GM23338 (cell line): ENCODE results near the gene WWC1. TPM values are rescaled to one million over a fixed set of nuclear protein-coding genes. Genes with fewer than 3 reads are reported as not detected.

ENCODE experiments used
- ATAC-seq: fragments of 200-7000 bp; cut with Tn5 transposase; 3 replicates; pipeline ENCODE4 v1.9.1; 2020
- DNase-seq: peaks from one replicate; pipeline ENCODE4 v3.0.0-alpha.2; 2015; ENCODE audit warnings: low spot score
- H2AFZ ChIP-seq: fragments of 200-600 bp; sonication (generic); 2 replicates; pipeline ENCODE4 v1.8.0; 2016; ENCODE audit warnings: antibody characterized with exemption, mild to moderate bottlenecking, moderate library complexity
- H3F3A ChIP-seq: fragments of 200-600 bp; sonication (generic); replicated peaks from 2 replicates; pipeline ENCODE4 v1.8.0; 2017; ENCODE audit warnings: antibody characterized with exemption, mixed run types, low read depth
- H3K27ac ChIP-seq: fragments of 200-600 bp; sonication (generic); 2 replicates; pipeline ENCODE4 v1.6.1; 2016; ENCODE audit warnings: low read depth
- H3K27me3 ChIP-seq: fragments of 200-600 bp; sonication (generic); 2 replicates; pipeline ENCODE4 v1.8.0; 2016; ENCODE audit warnings: mild to moderate bottlenecking, mixed run types, moderate library complexity; ENCODE audit not compliant: insufficient read depth
- H3K36me3 ChIP-seq: fragments of 200-600 bp; sonication (generic); 2 replicates; pipeline ENCODE4 v1.8.0; 2016; ENCODE audit warnings: mild to moderate bottlenecking; ENCODE audit not compliant: insufficient read depth
- H3K4me1 ChIP-seq: fragments of 200-600 bp; sonication (generic); 2 replicates; pipeline ENCODE4 v1.8.0; 2016; ENCODE audit warnings: mild to moderate bottlenecking, moderate library complexity; ENCODE audit not compliant: insufficient read depth
- H3K4me2 ChIP-seq: fragments of 200-600 bp; sonication (generic); 2 replicates; pipeline ENCODE4 v1.7.1; 2017; ENCODE audit warnings: mixed run types
- H3K4me3 ChIP-seq: fragments of 200-600 bp; sonication (generic); 2 replicates; pipeline ENCODE4 v1.6.1; 2016; ENCODE audit warnings: mixed run types
- H3K79me2 ChIP-seq: fragments of 200-600 bp; sonication (generic); replicated peaks from 2 replicates; pipeline ENCODE4 v1.8.0; 2017; ENCODE audit warnings: mild to moderate bottlenecking; ENCODE audit not compliant: insufficient read depth
- H3K9me2 ChIP-seq: fragments of 200-600 bp; sonication (generic); 2 replicates; pipeline ENCODE4 v1.8.0; 2017; ENCODE audit not compliant: insufficient read depth
- H4K20me1 ChIP-seq: fragments of 200-600 bp; sonication (generic); replicated peaks from 2 replicates; pipeline ENCODE4 v1.8.0; 2017; ENCODE audit warnings: mild to moderate bottlenecking; ENCODE audit not compliant: insufficient read depth
- H3K27ac Mint-ChIP-seq: 2 replicates; pipeline ENCODE4 v1.8.0; 2020; ENCODE audit warnings: inconsistent platforms, mild to moderate bottlenecking, moderate library complexity, mixed read lengths
- H3K27me3 Mint-ChIP-seq: 3 replicates; pipeline ENCODE4 v1.8.0; 2022; ENCODE audit warnings: low read depth, mild to moderate bottlenecking, moderate library complexity, mixed read lengths, inconsistent platforms; ENCODE audit not compliant: insufficient read depth, poor library complexity
- H3K36me3 Mint-ChIP-seq: 3 replicates; pipeline ENCODE4 v1.8.0; 2021; ENCODE audit warnings: low read depth, mild to moderate bottlenecking, inconsistent platforms, moderate library complexity, mixed read lengths
- H3K4me1 Mint-ChIP-seq: 3 replicates; pipeline ENCODE4 v1.8.0; 2020; ENCODE audit warnings: mild to moderate bottlenecking, inconsistent platforms, mixed read lengths
- H3K4me3 Mint-ChIP-seq: 3 replicates; pipeline ENCODE4 v1.8.0; 2021; ENCODE audit warnings: moderate library complexity, mild to moderate bottlenecking, inconsistent platforms, mixed read lengths
- H3K9me3 Mint-ChIP-seq: 3 replicates; pipeline ENCODE4 v1.8.0; 2020; ENCODE audit warnings: moderate library complexity, mild to moderate bottlenecking, inconsistent platforms, mixed read lengths
- EZH2 ChIP-seq: fragments of 200-600 bp; sonication (generic); IDR thresholded peaks from one replicate; pipeline ENCODE4 v1.8.0; 2017; ENCODE audit warnings: antibody characterized with exemption, mild to moderate bottlenecking, low read depth; ENCODE audit not compliant: unreplicated experiment
- NANOG ChIP-seq: IDR thresholded peaks from 2 replicates; pipeline ENCODE4 v1.6.1; 2016; ENCODE audit warnings: antibody characterized with exemption, borderline replicate concordance
- POLR2AphosphoS5 ChIP-seq: IDR thresholded peaks from 2 replicates; pipeline ENCODE4 v1.6.1; 2016; ENCODE audit warnings: antibody characterized with exemption, low read depth
- STAT1 ChIP-seq: IDR thresholded peaks from one replicate; pipeline ENCODE4 v1.6.1; 2016; ENCODE audit warnings: antibody characterized with exemption; ENCODE audit not compliant: unreplicated experiment
- ZNF114 ChIP-seq: fragments of 250-450 bp; sonication (Bioruptor Pico); IDR thresholded peaks from 2 replicates; pipeline ENCODE4 v1.5.0; 2020; ENCODE audit warnings: mild to moderate bottlenecking, moderate library complexity
- ZNF331 ChIP-seq: fragments of 250-450 bp; sonication (Bioruptor Pico); IDR thresholded peaks from 2 replicates; pipeline ENCODE4 v1.5.0; 2020; ENCODE audit warnings: low read depth, mild to moderate bottlenecking, moderate library complexity
- polyA plus RNA-seq: library from polyadenylated mRNA; unstranded; fragments of >200 nt; fragmentation: Nextera tagmentation; extraction: Ambion mirVana; gene quantifications from 2 replicates; pipeline ENCODE4 v1.2.1, GENCODE V29; 2016
- total RNA-seq: library from RNA; depleted of rRNA; stranded (reverse); fragments of >200 nt; shearing (Covaris generic); gene quantifications from 2 replicates; pipeline ENCODE4 v1.2.3, GENCODE V29; 2014
- TF ChIP-seq, protein P1 (sequence below): IDR thresholded peaks from 2 replicates; pipeline ENCODE4 v1.6.1; 2016; ENCODE audit warnings: antibody characterized with exemption
- TF ChIP-seq, protein P2 (sequence below): IDR thresholded peaks from one replicate; pipeline ENCODE4 v1.6.1; 2018; ENCODE audit warnings: antibody characterized with exemption; ENCODE audit not compliant: unreplicated experiment
- TF ChIP-seq, protein P3 (sequence below), 2 experiments: fragments of 200-600 bp in 1 of 2; sonication (generic) in 1 of 2; conservative IDR thresholded peaks; 2 replicates each; pipeline versions ENCODE4 v1.5.1 to v1.6.1; 2016 to 2017; ENCODE audit warnings: antibody characterized with exemption in 2 of 2, low read depth in 2 of 2, mild to moderate bottlenecking in 2 of 2, moderate library complexity in 1 of 2

WWC1 gene
- total and polyA plus RNA-seq, 2 experiments from 2014 or later = 25.4 to 27.8 TPM

DNA sequence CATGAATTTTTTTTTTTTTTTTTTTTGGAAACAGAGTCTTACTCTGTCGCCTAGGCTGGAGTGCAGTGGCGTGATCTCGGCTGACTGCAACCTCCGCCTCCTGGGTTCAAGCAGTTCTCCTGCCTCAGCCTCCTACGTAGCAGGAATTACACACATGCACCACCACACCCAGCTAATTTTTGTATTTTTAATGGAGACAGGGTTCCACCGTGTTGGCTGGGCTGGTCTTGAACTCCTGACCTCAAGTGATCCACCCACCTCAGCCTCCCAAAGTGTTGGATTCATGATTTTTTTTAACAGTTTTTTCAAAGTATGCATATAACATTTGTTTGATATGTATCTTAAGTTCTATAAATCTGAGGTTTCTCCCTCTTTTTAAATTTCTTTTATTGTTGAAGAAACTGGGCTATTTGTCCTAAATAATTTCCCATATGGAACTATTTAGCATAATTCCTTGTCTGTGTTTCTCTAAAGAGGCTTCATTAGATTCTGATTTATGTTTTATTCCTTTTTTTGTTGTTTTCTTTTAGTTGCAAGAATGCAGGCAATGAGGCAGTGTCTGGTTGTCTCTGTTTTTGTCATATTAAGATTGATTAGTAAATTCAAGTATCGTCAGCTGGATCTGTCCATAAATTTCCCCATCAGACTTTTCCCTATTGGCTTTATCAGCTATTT lies 211.3 kb downstream of the WWC1 start:
- no peak overlapping the region for H3K4me3 Mint-ChIP-seq
- no peaks in the 10 kb centered on the region for H3K4me1 Mint-ChIP-seq
- TF ChIP-seq ZNF114 (CRISPR knock-in tag) (no peak), ZNF331 (CRISPR knock-in tag) (no peak), STAT1 (no peak), EZH2 (no peak), NANOG (no peak)
- TF ChIP-seq, protein P1, sequence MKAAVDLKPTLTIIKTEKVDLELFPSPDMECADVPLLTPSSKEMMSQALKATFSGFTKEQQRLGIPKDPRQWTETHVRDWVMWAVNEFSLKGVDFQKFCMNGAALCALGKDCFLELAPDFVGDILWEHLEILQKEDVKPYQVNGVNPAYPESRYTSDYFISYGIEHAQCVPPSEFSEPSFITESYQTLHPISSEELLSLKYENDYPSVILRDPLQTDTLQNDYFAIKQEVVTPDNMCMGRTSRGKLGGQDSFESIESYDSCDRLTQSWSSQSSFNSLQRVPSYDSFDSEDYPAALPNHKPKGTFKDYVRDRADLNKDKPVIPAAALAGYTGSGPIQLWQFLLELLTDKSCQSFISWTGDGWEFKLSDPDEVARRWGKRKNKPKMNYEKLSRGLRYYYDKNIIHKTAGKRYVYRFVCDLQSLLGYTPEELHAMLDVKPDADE = no peak
- Histone ChIP-seq H3K27ac (no peak overlapping the region), H3K79me2 (no peaks in the 10 kb centered on the region), H3F3A (no peaks in the 10 kb centered on the region), H3K4me1 (no peaks in the 10 kb centered on the region), H3K4me3 (no peak overlapping the region), H3K27me3 (no peaks in the 10 kb centered on the region), H3K4me2 (no peak overlapping the region), H4K20me1 (peaks cover 9% of the 10 kb centered on the region), H2AFZ (no peak overlapping the region), H3K36me3 (peaks cover 51% of the 10 kb centered on the region), H3K9me2 (no peaks in the 10 kb centered on the region)
- H3K9me3 Mint-ChIP-seq = no peaks in the 10 kb centered on the region
- ATAC-seq (no peak), DNase-seq (no peak)
- H3K27me3 Mint-ChIP-seq = no peaks in the 10 kb centered on the region
- no peak overlapping the region for H3K27ac Mint-ChIP-seq
- H3K36me3 Mint-ChIP-seq = peaks cover 64% of the 10 kb centered on the region

DNA sequence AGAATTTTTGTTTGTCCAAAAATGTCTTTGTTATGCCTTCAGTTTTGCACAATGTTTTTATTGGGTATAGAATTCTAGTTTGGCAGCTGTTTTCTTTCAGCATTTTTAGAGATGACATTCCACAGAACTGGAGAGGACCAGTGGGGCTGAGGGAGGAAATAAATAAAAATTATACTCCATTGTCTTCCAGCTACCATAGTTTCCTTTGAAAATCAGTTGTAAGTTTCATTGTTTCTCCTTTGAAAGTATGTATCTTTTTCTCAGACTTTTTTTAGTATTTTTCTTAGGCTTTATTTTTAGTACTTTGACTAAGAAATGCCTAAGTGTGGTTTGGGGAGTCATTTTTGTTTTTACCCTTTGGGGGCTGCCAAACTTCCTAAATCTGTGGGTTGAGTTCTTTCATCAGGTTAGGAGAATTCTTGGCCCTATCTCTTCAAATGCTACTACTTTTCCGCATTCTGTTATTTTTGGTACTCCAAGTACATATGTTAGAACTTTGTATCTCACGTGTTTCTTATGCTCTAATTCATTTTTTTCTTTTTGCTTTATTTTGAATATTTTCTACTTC lies 222.5 kb downstream of the WWC1 start:
- DNase-seq = no peak
- Mint-ChIP-seq H3K36me3 (peaks cover 90% of the 10 kb centered on the region), H3K27me3 (peaks cover 1% of the 10 kb centered on the region), H3K4me3 (no peak overlapping the region), H3K27ac (no peak overlapping the region), H3K4me1 (no peaks in the 10 kb centered on the region), H3K9me3 (no peaks in the 10 kb centered on the region)
- ATAC-seq = no peak
- no peaks in the 10 kb centered on the region for H3K27me3 ChIP-seq
- peaks cover 82% of the 10 kb centered on the region for H3K36me3 ChIP-seq
- no peaks in the 10 kb centered on the region for H3K9me2 ChIP-seq
- H3K4me2 ChIP-seq = no peak overlapping the region
- 0 out of 2 replicates have a peak, but pooled peaks cover 3% of the 10 kb centered on the region for H3F3A ChIP-seq
- H3K27ac ChIP-seq = no peak overlapping the region
- H2AFZ ChIP-seq = no peak overlapping the region
- no peaks in the 10 kb centered on the region for H3K79me2 ChIP-seq
- H4K20me1 ChIP-seq = peaks cover 12% of the 10 kb centered on the region; the same call in 1 of the 2 replicates
- no peaks in the 10 kb centered on the region for H3K4me1 ChIP-seq
- H3K4me3 ChIP-seq = no peak overlapping the region
- TF ChIP-seq, protein P2, sequence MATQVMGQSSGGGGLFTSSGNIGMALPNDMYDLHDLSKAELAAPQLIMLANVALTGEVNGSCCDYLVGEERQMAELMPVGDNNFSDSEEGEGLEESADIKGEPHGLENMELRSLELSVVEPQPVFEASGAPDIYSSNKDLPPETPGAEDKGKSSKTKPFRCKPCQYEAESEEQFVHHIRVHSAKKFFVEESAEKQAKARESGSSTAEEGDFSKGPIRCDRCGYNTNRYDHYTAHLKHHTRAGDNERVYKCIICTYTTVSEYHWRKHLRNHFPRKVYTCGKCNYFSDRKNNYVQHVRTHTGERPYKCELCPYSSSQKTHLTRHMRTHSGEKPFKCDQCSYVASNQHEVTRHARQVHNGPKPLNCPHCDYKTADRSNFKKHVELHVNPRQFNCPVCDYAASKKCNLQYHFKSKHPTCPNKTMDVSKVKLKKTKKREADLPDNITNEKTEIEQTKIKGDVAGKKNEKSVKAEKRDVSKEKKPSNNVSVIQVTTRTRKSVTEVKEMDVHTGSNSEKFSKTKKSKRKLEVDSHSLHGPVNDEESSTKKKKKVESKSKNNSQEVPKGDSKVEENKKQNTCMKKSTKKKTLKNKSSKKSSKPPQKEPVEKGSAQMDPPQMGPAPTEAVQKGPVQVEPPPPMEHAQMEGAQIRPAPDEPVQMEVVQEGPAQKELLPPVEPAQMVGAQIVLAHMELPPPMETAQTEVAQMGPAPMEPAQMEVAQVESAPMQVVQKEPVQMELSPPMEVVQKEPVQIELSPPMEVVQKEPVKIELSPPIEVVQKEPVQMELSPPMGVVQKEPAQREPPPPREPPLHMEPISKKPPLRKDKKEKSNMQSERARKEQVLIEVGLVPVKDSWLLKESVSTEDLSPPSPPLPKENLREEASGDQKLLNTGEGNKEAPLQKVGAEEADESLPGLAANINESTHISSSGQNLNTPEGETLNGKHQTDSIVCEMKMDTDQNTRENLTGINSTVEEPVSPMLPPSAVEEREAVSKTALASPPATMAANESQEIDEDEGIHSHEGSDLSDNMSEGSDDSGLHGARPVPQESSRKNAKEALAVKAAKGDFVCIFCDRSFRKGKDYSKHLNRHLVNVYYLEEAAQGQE = no peak
- no peak for TF ChIP-seq ZNF331 (CRISPR knock-in tag)
- no peak for TF ChIP-seq POLR2AphosphoS5
- TF ChIP-seq, protein P3, sequence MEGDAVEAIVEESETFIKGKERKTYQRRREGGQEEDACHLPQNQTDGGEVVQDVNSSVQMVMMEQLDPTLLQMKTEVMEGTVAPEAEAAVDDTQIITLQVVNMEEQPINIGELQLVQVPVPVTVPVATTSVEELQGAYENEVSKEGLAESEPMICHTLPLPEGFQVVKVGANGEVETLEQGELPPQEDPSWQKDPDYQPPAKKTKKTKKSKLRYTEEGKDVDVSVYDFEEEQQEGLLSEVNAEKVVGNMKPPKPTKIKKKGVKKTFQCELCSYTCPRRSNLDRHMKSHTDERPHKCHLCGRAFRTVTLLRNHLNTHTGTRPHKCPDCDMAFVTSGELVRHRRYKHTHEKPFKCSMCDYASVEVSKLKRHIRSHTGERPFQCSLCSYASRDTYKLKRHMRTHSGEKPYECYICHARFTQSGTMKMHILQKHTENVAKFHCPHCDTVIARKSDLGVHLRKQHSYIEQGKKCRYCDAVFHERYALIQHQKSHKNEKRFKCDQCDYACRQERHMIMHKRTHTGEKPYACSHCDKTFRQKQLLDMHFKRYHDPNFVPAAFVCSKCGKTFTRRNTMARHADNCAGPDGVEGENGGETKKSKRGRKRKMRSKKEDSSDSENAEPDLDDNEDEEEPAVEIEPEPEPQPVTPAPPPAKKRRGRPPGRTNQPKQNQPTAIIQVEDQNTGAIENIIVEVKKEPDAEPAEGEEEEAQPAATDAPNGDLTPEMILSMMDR (conservative IDR thresholded peaks at IDR 0.05; ENCODE audit: low read depth in 2 of 2) = no peak
- no peak for TF ChIP-seq NANOG
